Middle frontal gyrus (tissue), 1 donor: Measurements from ENCODE around the gene MAN1C1.
A peak's percentile ranks its signal among the peaks of the same experiment; 100 is the strongest.

Experiments used
- DNase-seq: peaks from one replicate; pipeline ENCODE4 v3.0.0-alpha.2; 2015; ENCODE audit warnings: low spot score; ENCODE audit errors: extremely low spot score

Gene MAN1C1

DNA sequence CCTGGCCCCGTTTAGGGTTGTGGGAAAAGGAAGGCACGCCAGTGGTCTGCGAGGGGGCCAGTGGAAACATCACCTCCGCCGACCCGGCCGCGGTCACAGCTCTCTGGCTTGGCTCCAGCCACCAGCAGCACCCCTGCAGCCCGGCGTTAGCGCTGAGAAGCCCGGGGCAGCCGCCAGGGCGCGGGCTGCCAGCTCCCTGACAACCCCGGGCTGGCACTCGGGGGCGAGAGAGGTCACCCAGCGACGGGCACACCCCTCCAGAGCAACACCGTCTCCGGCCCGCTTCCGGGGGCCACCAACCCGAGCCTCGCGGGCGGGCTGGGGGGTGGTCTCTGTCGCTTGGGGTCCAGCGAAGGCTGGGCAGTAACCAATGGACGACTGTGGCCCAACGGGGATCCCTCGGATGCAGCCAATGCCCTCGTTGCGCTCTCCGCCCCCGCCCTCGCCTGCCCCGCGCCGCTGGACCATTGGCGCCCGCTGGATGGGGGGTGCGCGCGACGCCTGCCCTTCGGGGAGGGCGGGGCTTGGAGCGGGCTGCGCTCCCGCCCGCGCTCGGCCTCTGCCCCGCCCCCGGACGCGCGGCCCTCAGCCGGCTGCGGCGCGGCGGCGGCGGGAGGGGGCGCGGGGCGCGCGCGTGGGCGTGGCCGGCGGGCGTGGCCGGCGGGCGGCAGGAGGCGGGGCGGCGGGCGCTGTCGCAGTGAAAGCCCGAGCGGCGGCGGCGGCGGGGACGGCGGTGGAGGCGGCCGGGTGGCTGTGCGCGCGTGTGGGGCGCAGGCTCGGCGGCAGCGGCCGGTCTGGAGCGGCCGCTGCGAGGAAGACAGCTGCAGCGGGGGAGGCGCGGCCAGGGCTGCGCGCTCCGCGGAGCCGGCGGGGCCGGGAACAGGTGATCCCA is at the start of gene MAN1C1:
TSS of gene MAN1C1 (plus strand) at position 697 of the 892 bp plus-strand sequence. CDS start 1,007 bp downstream, outside the sequence.
- DNase-seq = peak; percentile 82

DNA sequence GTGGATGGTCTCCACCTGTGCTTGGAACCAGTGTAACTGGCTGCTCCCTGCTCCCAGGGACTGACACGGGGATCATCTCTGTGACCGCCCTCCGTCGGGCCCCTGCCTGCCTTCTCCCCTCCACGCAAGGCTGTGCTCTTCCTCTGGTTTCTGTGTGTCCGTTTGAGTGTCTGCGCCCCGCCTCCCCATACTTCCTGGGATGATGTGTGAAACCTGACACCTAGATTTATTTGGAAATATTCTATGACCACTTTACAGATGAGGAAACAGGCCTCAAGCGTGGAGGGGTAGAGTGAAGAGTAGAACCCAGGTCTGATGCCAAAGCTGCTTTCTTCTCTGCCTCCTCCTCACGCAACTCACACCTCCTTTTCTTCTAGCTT is 48.9 kb upstream of the MAN1C1 start:
- no peak for DNase-seq

DNA sequence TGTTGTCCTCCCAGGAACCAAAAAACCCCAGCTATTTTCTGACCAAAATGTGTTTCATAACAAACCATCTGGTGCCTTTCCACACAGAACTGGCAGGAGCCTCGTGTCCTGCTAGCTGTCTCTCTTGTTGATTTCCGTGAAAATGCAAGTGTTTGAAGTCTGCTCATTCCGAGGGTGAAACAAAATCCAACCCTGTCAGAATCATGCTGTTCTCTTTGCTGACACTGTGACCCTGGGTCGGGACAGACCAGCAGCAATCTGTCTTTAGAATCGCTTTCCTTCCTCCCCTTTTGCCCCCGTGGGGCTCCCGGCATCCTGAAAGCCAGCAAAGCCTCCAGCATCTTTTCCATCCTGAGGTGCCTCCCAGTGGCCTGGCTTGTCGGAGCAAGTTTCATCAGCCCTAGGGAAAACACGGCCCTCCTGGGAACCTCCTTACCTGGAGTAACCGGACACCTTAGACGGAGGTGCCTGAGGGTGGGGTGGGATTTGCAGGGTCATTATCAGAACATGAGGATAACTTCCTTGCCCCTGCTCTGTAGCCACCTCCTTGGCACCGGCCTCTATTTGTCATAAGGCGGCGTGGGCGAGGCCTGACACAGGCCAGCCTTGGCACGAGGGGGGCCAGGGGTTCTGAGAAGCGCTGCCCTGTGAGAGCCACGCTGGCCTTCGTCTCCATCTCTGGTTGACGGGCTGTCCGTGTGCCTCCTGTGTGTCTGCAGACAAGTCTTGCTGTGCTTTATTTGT is 48.3 kb upstream of the MAN1C1 start:
- peak; percentile 72 for DNase-seq

DNA sequence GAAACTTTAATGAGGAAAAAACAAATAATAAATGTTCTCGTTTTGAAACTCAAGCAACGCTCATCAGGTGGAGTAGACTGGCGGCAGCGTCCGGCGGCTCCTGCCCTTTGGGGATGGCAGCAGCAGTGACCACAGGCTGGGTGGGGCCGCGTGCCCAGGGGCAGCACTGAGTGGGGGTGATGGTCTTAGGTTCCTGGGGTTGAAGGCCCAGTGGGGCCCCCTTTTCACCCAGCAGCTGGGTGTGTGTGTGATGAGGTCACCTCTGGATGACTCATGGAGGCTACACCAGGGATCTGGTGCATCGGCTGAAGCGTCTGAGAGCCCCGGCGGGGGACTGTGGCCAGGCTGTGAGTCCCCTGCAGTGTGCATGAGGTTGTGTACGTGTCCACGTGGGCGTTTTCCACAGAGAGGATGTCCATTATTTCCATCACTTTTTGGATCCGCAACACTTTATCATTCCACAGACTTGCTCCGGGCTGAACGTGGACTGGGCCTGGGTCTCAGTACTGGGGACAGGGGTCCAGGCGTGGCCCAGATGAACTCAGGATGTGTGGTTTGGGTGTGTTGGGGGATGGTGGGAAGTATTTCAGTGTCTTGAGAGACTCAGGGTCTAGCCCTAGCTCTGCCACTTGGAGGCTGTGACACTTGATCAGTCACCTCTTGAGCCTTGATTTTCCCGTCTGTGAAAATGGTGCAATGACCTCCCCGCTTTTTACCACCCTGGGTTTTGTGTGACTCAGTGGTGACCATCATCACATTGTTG is 47.6 kb upstream of the MAN1C1 start:
- DNase-seq = no peak

DNA sequence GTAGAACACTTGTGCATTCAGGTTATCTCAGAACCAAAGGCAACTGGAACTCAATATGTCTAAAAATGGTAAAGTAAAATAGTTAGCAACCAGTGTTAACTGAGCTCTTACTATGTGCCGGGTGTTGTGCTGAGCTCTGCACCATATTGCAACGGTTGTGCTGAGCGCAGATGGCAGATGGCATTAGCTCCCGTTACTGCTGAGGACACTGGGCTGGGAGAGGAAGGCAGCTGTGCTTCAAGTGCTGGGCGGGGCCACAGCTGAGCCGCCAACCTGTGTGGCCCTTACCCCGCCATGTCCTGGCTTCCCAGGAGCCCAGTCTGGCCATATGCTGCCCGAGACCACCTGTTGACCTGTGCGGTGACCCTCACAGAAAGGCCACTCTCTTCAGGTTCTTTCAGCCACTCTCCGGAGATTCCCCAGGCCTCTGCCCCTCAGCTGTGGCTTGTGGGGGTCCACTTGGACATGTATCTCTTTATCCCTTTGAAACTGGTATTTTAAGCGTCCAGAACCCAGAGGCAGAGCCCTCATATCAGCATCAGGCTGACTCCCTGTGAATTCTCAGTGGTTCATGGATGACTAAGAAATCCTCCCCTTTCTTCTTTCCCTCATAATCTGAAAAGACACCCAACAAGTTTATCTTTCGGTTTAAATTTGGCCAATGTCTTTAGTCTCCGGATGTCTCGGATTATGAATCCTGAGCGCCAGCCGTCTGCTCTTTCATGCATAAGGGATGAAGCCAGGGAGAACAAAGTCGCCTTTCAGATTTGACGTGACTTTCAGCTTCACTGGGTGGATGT is 46.8 kb upstream of the MAN1C1 start:
- DNase-seq = no peak

DNA sequence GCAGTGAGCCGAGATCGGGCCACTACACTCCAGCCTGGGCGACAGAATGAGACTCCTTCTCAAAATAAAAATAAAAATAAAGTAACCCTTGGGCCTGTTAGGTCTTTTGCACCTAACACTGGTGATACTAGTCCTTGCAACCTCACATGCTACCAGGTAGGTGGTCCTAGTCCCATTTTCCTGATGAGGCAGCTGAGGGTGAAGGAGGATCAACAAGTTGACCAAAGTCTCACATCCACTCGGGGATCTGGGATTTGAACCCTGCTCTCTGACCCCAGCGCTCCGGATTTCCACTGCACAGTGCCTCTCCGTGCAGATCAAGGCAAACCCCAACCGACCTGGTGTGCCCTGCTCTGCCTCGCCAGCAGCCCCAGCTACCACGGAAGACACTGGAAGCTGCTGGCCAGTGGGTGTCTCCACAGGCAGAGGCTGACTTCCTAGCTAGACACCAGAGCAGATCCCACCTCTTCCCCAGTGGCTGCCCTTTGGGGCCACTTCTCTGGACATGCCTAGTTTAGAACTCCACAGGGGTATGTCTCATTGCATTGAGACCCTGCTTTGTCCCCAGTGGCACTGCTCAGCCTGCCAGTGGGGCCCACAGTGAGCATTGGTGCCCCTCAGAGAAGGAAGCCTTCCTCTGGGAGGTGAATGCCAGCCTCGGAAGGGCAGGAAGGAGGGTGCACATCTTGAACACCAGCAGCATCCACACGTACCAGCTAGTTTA is 45.6 kb upstream of the MAN1C1 start:
- DNase-seq = no peak

DNA sequence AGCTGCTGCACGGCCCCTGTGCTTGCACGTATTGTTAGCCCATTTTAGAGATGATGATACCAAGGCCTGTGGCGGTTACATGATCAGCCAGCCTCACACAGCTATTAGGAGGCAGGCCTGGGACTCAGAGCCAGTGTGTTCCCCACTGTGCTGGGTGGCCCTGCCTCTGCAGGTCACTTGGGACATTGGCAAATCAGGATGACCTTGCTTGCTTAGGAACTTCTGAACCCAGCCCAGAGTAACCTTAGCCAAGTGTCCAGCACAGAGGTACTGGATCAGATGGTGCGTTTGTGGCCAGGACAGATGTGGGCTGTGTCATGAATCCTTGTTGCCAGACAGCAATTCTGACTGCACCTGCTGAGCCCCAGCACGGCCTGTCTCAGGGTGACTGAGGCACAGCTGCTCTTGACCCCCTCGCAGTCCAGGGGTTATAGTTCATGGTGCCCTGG is 45.0 kb upstream of the MAN1C1 start:
- DNase-seq = no peak

DNA sequence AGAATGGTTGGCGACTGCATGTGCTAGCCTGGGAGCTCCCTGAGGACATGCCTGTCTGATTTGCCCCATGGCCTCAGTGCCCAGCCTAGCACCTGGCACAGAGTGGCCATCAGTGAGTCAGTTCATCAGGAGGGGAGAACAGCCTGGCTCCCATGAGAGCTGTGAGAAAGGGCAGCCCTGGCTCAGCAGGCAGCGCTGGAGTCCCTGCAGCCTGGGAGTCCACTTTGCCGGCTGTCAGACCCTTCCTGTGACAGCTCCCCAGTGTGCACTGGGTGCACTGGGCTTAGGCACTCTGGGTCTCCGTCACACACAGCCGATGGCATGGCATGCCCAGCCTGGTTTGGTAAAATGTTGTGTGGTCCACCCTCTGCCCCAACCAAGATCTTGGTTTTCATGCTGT is 44.5 kb upstream of the MAN1C1 start:
- DNase-seq = no peak

DNA sequence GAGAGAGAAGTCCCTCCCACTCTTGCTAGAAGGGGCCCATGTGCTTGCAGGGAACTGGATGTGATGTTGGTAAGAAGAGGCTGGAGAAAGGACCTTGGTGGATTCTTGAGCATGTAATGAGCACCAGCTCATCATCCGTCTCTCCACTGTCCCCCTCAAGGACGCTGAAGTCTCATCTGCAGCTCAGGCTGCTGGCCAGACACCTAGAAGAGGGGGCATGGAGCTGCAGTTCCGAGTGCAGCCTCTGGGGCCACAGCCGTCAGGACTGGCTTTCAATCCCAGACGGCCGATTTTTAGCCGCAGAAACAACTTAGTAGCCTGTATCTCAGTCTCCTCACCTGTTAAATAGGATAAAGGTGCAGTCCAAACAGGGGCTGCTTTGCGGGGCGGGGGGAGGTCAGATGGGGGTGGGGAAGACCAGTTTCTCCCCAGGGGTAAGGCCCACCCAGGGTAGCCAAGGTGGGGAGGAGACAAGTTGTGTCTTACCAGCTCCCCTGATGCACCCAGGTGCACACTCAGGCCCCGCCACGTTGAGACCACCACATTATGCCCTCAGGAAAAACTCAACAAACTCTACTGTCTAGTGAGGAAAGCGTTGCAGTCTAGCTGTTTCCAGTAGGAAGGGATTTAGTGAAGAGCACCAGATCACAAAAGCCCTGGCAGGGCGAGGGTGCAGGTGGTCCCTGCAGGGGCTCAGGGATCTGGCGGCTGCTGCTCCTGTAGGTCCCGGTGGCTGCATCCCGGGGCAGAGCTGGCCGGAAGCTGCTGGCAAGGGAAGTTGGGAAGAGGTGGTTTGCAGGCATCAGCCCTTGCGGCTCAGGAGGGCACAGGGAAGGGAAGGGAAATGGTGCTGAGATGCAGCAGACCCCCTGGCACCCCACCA is 43.6 kb upstream of the MAN1C1 start:
- no peak for DNase-seq

DNA sequence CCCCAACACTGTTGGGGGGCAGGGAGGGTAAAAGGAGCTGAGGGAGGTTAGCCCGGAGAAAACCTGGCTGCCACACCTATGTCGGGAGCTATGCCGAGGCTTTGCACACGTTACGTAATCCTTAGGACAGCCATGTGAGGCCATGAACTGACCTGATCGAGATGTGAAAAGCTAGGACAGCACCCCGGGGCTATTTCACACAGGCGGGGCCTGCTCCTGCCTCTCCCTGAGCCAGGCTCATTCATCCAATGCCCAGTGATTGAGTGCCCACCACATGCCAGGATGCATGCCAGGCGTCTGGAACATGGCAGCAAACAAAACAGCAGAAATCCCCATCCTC is 43.0 kb upstream of the MAN1C1 start:
- no peak for DNase-seq

DNA sequence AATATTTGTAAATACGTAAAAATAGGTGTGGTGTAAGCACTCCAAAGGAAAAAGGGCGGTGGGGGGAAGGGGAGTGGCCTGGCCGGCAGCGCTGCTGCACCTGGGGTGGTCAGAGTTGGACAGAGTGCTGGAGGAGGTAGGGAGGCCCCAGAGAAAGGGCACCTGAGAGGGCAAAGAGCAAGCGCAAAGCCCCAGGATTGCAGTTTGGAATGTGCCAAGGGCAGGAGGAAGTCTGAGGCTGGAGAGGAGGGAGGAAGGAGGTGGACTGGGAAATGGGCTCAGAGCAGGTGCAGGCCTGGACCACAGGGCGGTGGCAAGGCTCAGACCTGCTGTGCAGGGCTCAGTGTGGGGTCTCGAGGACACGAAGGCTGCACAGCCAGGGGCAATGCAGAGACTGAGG is 42.6 kb upstream of the MAN1C1 start:
- DNase-seq = no peak

DNA sequence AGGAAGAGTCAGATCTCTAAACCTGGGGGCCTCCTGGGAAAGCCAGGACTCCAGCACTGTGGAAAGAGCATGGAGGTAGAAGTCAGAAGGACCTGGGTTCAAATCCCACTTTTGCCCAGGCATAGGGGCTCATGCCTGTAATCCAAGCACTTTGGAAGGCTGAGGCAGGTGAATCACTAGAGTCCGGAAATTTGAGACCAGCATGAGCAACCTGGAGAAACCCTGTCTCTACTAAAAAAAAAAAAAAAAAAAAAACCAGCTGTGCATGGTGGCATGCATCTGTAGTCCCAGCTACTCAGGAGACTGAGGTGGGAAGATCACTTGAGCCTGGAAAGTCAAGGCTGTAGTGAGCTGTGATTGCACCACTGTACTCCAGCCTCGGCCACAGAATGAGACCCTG is 41.4 kb upstream of the MAN1C1 start:
- DNase-seq = no peak

DNA sequence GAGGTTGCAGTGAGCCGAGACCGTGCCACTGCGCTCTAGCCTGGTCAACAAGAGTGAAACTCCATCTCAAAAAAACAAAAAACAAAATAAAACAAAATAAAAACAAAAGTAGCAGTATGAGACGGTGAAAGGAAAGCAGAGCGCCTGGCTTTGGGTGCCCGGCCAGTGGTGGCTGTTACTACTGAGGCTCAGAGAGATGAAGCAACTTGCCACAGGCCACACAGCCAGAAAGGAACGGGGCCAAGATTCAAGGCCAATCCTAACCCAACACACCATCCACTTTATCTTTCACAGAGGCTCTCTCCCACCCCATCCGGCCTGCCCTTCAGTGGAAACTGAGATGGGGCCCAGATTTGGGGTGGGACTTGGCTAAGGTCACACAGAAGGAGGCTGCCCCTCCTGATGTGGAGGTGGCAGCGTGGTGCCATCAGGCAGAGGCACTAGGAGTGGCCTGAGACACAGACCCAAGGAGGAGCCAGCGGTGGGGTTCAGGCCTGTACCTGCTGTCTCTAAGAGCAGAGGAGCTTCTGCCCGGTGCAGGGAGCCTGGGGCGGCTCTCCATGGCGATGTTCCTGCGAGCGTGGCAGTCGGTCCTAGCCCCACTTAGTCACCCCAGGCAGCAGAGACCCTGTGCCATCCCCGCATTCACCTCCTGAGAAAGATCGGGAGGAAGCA is 40.0 kb upstream of the MAN1C1 start:
- DNase-seq = no peak

DNA sequence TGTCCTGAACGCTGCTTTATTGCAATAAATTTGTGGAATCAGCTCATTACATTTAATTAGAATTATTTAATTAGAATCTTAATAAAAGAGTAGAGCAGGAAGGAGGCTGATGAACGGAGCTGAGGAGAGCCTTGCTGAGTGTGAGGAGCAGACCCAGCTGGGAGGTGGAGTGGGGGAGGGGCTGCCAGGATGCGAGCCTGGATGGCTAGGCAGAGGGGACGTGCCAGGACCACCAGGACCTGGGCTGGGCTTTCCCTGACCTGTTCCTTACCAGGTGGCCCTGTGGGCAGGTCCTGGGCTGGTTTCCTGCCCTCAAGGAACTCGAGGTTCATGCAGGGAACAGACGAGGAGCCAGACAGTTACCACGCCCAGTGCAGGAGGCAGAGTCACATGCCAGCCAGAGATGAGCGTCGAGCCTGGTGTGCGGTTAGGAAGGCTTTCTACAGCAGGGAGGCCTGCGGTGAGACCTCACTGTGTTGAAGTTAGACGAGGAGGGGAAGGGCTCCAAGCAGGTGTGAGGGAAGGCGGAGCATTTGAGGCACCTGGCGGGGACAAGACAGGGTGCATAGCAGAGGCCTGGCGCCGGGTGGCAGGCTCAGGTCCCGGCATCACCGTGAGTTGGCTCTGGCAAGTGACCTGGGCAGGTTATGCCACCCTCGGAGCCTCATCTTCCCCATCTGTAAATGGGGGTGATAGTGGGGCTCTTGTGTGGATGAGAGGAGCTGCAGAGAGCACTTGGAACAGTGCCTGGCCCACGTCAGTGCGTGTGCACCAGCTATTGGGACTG is 39.3 kb upstream of the MAN1C1 start:
- no peak for DNase-seq

DNA sequence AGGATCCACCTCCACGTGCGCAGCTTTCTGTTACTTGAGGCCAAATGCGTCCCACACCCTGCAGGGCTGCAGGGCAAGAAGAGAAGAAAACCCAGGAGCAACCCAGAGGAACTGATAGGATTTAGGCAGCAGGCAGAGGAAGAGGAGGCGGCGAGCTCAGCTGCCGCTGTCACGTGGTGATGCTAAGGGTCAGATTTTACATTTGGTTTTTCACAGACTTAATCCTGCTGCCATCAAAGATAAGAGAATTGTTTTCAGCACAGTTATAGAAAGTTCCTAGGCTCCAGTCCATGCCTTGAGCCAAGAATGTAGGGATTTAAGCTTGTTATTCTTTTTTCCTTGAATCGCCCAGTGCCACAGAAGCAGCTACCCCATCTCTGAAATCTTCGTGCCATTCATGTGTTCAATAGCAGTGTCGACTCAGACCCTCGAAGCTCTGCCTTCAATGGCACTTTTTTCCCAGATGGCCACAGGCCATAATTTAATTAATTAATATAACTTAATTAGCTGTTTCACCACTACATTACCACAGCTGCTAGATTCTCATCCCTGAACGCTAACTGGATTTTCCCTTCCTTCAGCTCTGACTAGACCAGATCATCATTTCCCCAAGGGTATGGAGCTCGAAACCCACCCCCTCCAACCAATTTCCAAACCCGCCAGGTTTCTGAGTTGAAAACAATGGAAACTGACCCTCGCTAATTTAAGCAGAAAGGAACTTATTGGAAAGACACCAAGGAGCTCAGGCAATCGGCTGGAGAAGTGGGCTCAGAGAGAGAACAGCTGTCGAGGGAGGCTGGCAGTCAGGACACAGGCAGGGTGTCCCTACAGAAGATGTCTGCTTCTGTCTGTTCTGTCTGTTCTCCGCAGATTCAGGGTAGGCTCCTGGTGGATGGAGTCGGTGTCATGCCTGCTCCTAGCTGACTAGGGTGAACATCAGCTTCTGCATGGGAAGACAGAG is 37.0 kb upstream of the MAN1C1 start:
- no peak for DNase-seq

DNA sequence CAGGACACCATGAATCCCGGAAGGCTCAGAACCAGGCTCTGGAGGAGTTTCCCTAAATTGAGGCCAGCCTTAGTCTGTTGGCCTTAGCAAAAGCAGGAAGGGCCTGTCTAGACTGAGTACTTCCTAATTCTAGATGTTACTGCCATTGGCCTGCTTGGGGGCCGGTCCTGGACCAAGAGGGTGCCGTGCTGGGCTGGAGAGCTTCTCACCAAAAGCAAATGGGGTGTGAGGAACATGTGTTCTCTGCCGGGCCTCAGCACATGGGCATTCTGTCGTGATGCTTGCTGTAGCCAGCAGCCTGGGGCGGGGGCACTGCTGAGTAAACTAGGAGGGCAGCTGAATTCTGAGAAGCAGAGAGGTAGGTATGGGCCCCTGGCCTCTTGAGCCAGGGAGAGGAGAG is 35.7 kb upstream of the MAN1C1 start:
- no peak for DNase-seq

DNA sequence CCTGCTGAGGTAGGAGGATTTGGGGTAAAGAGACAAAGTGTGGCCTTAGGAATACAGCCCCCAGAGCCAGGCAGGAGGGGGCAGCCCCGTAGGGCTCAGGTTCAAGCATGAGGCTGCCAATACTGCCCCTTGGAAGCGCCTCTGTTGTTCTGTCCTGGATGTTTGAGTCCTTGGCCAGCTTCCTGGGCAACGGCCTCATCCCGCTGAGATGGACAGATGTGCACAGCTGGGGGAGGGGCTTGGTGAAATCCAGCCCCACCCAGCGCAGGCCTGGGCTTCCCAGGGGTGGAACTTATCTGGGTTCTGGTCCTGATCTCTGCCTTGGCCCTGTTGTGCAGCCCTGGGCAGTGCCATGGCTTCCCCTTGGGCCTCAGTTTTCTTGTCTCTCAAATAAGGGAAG is 34.8 kb upstream of the MAN1C1 start:
- no peak for DNase-seq
